Thoracic aorta (tissue), 2 donors: Measurements from ENCODE around the gene UTY. TPM values are rescaled to one million over a fixed set of nuclear protein-coding genes. Genes with fewer than 3 reads are reported as not detected.

Source experiments
- ATAC-seq: fragments of 150-250 bp; one replicate; pipeline ENCODE4 v1.8.0; 2017; ENCODE audit warnings: low read depth; ENCODE audit not compliant: insufficient number of reproducible peaks, low FRiP score
- DNase-seq: peaks from one replicate; pipeline ENCODE4 v3.0.0-alpha.2; 2020; ENCODE audit warnings: low spot score
- H3K27ac ChIP-seq, 2 donors: fragments of 200-600 bp; sonication (generic); 1 replicate in 1 of 2; 2 replicates in 1 of 2; pipeline ENCODE4 v1.5.1; 2016; ENCODE audit warnings: mild to moderate bottlenecking in 2 of 2, moderate library complexity in 2 of 2
- H3K27me3 ChIP-seq: fragments of 200-600 bp; sonication (generic); replicated peaks from 2 replicates; pipeline ENCODE4 v1.6.0; 2016; ENCODE audit warnings: mild to moderate bottlenecking; ENCODE audit not compliant: insufficient read depth
- H3K36me3 ChIP-seq: fragments of 200-600 bp; sonication (generic); one replicate; pipeline ENCODE4 v1.5.1; 2016
- H3K4me1 ChIP-seq, 2 donors: fragments of 200-600 bp; sonication (generic); 1 replicate in 1 of 2; 2 replicates in 1 of 2; pipeline versions ENCODE4 v1.5.1 to v1.6.0; 2016; ENCODE audit warnings: low read depth in 2 of 2, mild to moderate bottlenecking in 1 of 2; ENCODE audit not compliant: control insufficient read depth in 1 of 2
- H3K4me3 ChIP-seq: fragments of 200-600 bp; sonication (generic); 2 replicates; pipeline ENCODE4 v1.5.1; 2016; ENCODE audit warnings: mild to moderate bottlenecking
- H3K9me3 ChIP-seq: fragments of 200-600 bp; sonication (generic); 2 replicates; pipeline ENCODE4 v1.5.1; 2016
- CTCF ChIP-seq: fragments of 200-600 bp; sonication (generic); IDR thresholded peaks from one replicate; pipeline ENCODE4 v1.5.1; 2019; ENCODE audit warnings: antibody characterized with exemption
- total RNA-seq, 2 donors: library from RNA; depleted of rRNA; stranded (reverse); fragments of >200 nt; gene quantifications; one replicate each; pipeline versions ENCODE4 v1.1.0 to v1.2.3, GENCODE V29; 2016

The UTY gene
- total RNA-seq, 2 donors from 2014 or later, result 20.3 to 58.1 TPM

DNA sequence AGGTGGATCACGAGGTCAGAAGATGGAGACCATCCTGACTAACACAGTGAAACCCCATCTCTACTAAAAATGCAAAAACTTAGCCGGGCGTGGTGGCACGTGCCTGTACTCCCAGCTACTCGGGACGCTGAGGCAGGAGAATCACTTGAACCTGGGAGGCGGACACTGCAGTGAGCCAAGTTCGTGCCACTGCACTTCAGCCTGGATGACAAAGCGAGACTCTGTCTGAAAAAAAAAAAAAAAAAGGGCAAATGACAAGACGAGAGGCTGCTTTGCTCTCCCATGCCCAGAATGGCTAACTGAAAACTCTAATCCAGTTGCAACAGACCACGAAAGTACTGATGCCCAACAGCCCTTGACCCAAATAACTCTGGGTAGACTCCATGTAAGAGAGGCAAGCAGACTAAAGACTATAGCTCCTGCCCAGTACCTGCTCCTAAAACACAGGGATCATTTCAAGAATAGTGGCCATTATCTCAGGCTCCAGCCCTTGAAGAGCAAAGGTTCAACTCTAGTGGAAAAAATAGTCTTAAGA, 29.2 kb downstream of the UTY start:
- ATAC-seq, result no peak

GRCh38 chrY:13445566-13445965, 34.3 kb downstream of the UTY start:
- TF ChIP-seq CTCF, result no peak
- H3K27ac ChIP-seq, result no peak overlapping the region
- no peaks in the 10 kb centered on the region for H3K36me3 ChIP-seq
- no peak overlapping the region for H3K4me3 ChIP-seq
- no peaks in the 10 kb centered on the region for H3K4me1 ChIP-seq
- DNase-seq, result no peak
- no peak for ATAC-seq
- no peaks in the 10 kb centered on the region for H3K9me3 ChIP-seq
- no peaks in the 10 kb centered on the region for H3K27me3 ChIP-seq

More for the DNA sequence above, 29.2 kb downstream of the UTY start:
- Histone ChIP-seq H3K4me1 (no peaks in the 10 kb centered on the region), H3K27ac (no peak overlapping the region), H3K36me3 (no peaks in the 10 kb centered on the region), H3K9me3 (no peaks in the 10 kb centered on the region), H3K4me3 (no peak overlapping the region), H3K27me3 (no peaks in the 10 kb centered on the region)
- DNase-seq, result no peak
- no peak for TF ChIP-seq CTCF

- ATAC-seq, result no peak
- TF ChIP-seq CTCF, result no peak
These were observed 36.7 kb downstream of the UTY start for GRCh38 chrY:13443146-13443545.

GRCh38 chrY:13440811-13441210, 39.0 kb downstream of the UTY start:
- no peak for ATAC-seq
- no peaks in the 10 kb centered on the region for H3K9me3 ChIP-seq
- TF ChIP-seq CTCF, result no peak

More at GRCh38 chrY:13443146-13443545, 36.7 kb downstream of the UTY start:
- Histone ChIP-seq H3K27ac (no peak overlapping the region), H3K9me3 (no peaks in the 10 kb centered on the region), H3K4me3 (no peak overlapping the region), H3K36me3 (no peaks in the 10 kb centered on the region), H3K4me1 (no peaks in the 10 kb centered on the region), H3K27me3 (no peaks in the 10 kb centered on the region)
- DNase-seq, result no peak

GRCh38 chrY:13435968-13436937, 43.6 kb downstream of the UTY start:
- H3K9me3 ChIP-seq, result no peaks in the 10 kb centered on the region
- DNase-seq (no peak), ATAC-seq (no peak)
- H3K4me3 ChIP-seq, result no peak overlapping the region
- TF ChIP-seq CTCF, result no peak
- H3K27me3 ChIP-seq, result no peaks in the 10 kb centered on the region
- H3K27ac ChIP-seq, result no peak overlapping the region
- H3K36me3 ChIP-seq, result no peaks in the 10 kb centered on the region
- H3K4me1 ChIP-seq, result no peaks in the 10 kb centered on the region

More at GRCh38 chrY:13440811-13441210, 39.0 kb downstream of the UTY start:
- no peaks in the 10 kb centered on the region for H3K4me1 ChIP-seq
- H3K4me3 ChIP-seq, result no peak overlapping the region
- no peaks in the 10 kb centered on the region for H3K27me3 ChIP-seq
- H3K36me3 ChIP-seq, result no peaks in the 10 kb centered on the region
- DNase-seq, result no peak
- H3K27ac ChIP-seq, result no peak overlapping the region
